DND-41 (cell line): Measurements from ENCODE around the gene SYNJ1.

Source experiments
- ATAC-seq: fragments of 200-7000 bp; cut with Tn5 transposase; 3 replicates; pipeline ENCODE4 v1.9.1; 2021; ENCODE audit warnings: low read depth; ENCODE audit not compliant: insufficient read depth
- DNase-seq: peaks from one replicate; pipeline ENCODE4 v3.0.0-alpha.2; 2020
- H2AFZ ChIP-seq: 2 replicates; pipeline ENCODE4 v1.6.0; 2012; ENCODE audit warnings: low read depth, low read length
- H3K27ac ChIP-seq: 2 replicates; pipeline ENCODE4 v1.5.1; 2012; ENCODE audit warnings: low read length, inconsistent platforms
- H3K27me3 ChIP-seq: fragments of 200-600 bp; sonication (generic); 2 replicates; pipeline ENCODE4 v1.6.0; 2012; ENCODE audit warnings: low read length, mild to moderate bottlenecking, inconsistent platforms; ENCODE audit not compliant: insufficient read depth, poor library complexity
- H3K36me3 ChIP-seq: 2 replicates; pipeline ENCODE4 v1.5.1; 2012; ENCODE audit warnings: low read length, inconsistent platforms; ENCODE audit not compliant: insufficient read depth
- H3K4me1 ChIP-seq: 2 replicates; pipeline ENCODE4 v1.5.1; 2012; ENCODE audit warnings: mild to moderate bottlenecking, low read length; ENCODE audit not compliant: insufficient read depth
- H3K4me2 ChIP-seq: 2 replicates; pipeline ENCODE4 v1.6.0; 2012; ENCODE audit warnings: mild to moderate bottlenecking, moderate library complexity, low read length, inconsistent platforms; ENCODE audit not compliant: insufficient read depth
- H3K4me3 ChIP-seq, 2 experiments: fragments of 200-600 bp in 1 of 2; shearing (Covaris generic) in 1 of 2; 2 replicates each; pipeline ENCODE4 v1.5.1; 2012 to 2016; ENCODE audit warnings: inconsistent platforms in 2 of 2, low read length in 2 of 2, mild to moderate bottlenecking in 2 of 2, low read depth in 1 of 2, moderate library complexity in 1 of 2
- H3K79me2 ChIP-seq: 2 replicates; pipeline ENCODE4 v1.6.0; 2012; ENCODE audit warnings: low read length, inconsistent platforms; ENCODE audit not compliant: insufficient read depth
- H3K9ac ChIP-seq: 2 replicates; pipeline ENCODE4 v1.6.0; 2012; ENCODE audit warnings: low read depth, mild to moderate bottlenecking, inconsistent platforms, low read length, moderate library complexity
- H3K9me3 ChIP-seq: 2 replicates; pipeline ENCODE4 v1.5.1; 2012; ENCODE audit warnings: low read length, moderate library complexity, mild to moderate bottlenecking, inconsistent platforms; ENCODE audit not compliant: insufficient read depth, severe bottlenecking
- H4K20me1 ChIP-seq: 2 replicates; pipeline ENCODE4 v1.6.0; 2012; ENCODE audit warnings: low read length; ENCODE audit not compliant: insufficient read depth
- CTCF ChIP-seq: IDR thresholded peaks from 2 replicates; pipeline ENCODE4 v1.5.1; 2012; ENCODE audit warnings: borderline replicate concordance, low read length, moderate library complexity, mild to moderate bottlenecking; ENCODE audit not compliant: poor library complexity, severe bottlenecking; ENCODE audit errors: extremely low read depth
- EZH2 ChIP-seq: IDR thresholded peaks from 3 replicates; pipeline ENCODE4 v1.6.1; 2012; ENCODE audit warnings: borderline replicate concordance, low read depth, mild to moderate bottlenecking, moderate library complexity, low read length, inconsistent platforms; ENCODE audit not compliant: severe bottlenecking

Gene SYNJ1

GRCh38 chr21:32613436-32614043, 114.3 kb downstream of the SYNJ1 start:
- H3K27ac ChIP-seq = no peak overlapping the region
- H3K36me3 ChIP-seq = peaks cover 20% of the 10 kb centered on the region
- ATAC-seq (no peak), DNase-seq (no peak)
- H3K4me3 ChIP-seq = peak overlapping the region in 1 of 2 experiments; percentile 90; a peak in 1 of 4 replicates
- H3K9me3 ChIP-seq = no peaks in the 10 kb centered on the region
- no peaks in the 10 kb centered on the region for H3K27me3 ChIP-seq
- peak overlapping the region; percentile 72; the same call in 1 of the 2 replicates for H3K9ac ChIP-seq
- H2AFZ ChIP-seq = peak overlapping the region; percentile 97
- H3K4me1 ChIP-seq = peaks cover 25% of the 10 kb centered on the region
- peak overlapping the region; percentile 65 for H3K4me2 ChIP-seq
- H3K79me2 ChIP-seq = peaks cover 26% of the 10 kb centered on the region
- no peaks in the 10 kb centered on the region; the same call in 1 of the 2 replicates for H4K20me1 ChIP-seq
- no peak for TF ChIP-seq CTCF
- TF ChIP-seq EZH2 = no peak

DNA sequence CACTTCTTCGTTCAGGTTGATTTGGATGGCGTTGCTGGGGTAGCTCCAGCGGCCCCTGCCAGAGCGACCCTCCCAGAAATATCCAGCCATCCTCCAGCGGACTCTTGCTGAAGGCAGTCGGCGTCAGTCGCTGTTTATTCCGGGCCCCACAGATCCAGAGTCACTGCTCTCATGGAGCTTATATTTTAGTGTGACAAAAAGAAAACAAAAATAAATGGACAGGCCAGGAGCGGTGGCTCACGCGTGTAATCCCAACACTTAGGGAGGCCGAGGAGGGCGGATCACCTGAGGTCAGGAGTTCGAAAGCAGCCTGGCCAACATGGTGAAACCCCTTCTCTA, 114.8 kb downstream of the SYNJ1 start:
- Histone ChIP-seq H4K20me1 (no peaks in the 10 kb centered on the region; the same call in 1 of the 2 replicates), H3K27me3 (no peaks in the 10 kb centered on the region), H3K9ac (peak overlapping the region; percentile 72), H3K4me3 (peak overlapping the region; percentile 62 to 90; a peak in 3 of 4 replicates), H3K27ac (peak overlapping the region; percentile 90), H3K36me3 (peaks cover 24% of the 10 kb centered on the region), H3K4me1 (peaks cover 25% of the 10 kb centered on the region), H3K9me3 (no peaks in the 10 kb centered on the region), H2AFZ (peak overlapping the region; percentile 97), H3K79me2 (peaks cover 26% of the 10 kb centered on the region), H3K4me2 (peak overlapping the region; percentile 65)
- DNase-seq (no peak), ATAC-seq (no peak)
- no peak for TF ChIP-seq CTCF
- TF ChIP-seq EZH2 = no peak

GRCh38 chr21:32612075-32612998, 115.5 kb downstream of the SYNJ1 start, which contains the start of gene CFAP298:
TSS of gene CFAP298 (minus strand) at chr21:32612377. CDS start at chr21:32612243, 134 bp downstream.
- Histone ChIP-seq H3K9ac (peak within 1 kb of the TSS; percentile 72), H3K79me2 (peaks cover 26% of the 10 kb centered on the region), H3K4me1 (peaks cover 25% of the 10 kb centered on the region), H2AFZ (peak within 1 kb of the TSS; percentile 97), H3K27ac (peak within 1 kb of the TSS; percentile 90), H3K4me2 (peak within 1 kb of the TSS; percentile 65), H4K20me1 (no peaks in the 10 kb centered on the region; the same call in 1 of the 2 replicates), H3K4me3 (peak within 1 kb of the TSS; percentile 62 to 90), H3K27me3 (no peaks in the 10 kb centered on the region), H3K9me3 (no peaks in the 10 kb centered on the region), H3K36me3 (peaks cover 30% of the 10 kb centered on the region)
- no peak for TF ChIP-seq CTCF
- TF ChIP-seq EZH2 = no peak
- DNase-seq (peak; percentile 85), ATAC-seq (peak; percentile 83)
